GM12864 (cell line): ENCODE data around the gene TK2.

ENCODE experiments used
- DNase-seq: peaks from one replicate; pipeline ENCODE4 v3.0.0-alpha.2; 2011; ENCODE audit warnings: low read depth
- H3K4me3 ChIP-seq: 2 replicates; pipeline ENCODE4 v1.5.1; 2011; ENCODE audit warnings: mild to moderate bottlenecking, low read depth, low read length, control low read depth
- CTCF ChIP-seq: IDR thresholded peaks from 2 replicates; pipeline ENCODE4 v1.5.1; 2011; ENCODE audit warnings: low read depth, mild to moderate bottlenecking, moderate library complexity, low read length, control low read depth, inconsistent platforms; ENCODE audit errors: missing control alignments

The TK2 gene

GRCh38 chr16:66537236-66537635 is 12.7 kb downstream of the TK2 start:
- H3K4me3 ChIP-seq, result no peak overlapping the region
- TF ChIP-seq CTCF, result no peak
- DNase-seq, result no peak

- H3K4me3 ChIP-seq, result no peak overlapping the region
- no peak for TF ChIP-seq CTCF
- no peak for DNase-seq
Measured at GRCh38 chr16:66536525-66536924, 13.4 kb downstream of the TK2 start.

- DNase-seq, result no peak
- no peak overlapping the region for H3K4me3 ChIP-seq
- TF ChIP-seq CTCF, result no peak
Measured at GRCh38 chr16:66534376-66534799, 15.5 kb downstream of the TK2 start.

DNA sequence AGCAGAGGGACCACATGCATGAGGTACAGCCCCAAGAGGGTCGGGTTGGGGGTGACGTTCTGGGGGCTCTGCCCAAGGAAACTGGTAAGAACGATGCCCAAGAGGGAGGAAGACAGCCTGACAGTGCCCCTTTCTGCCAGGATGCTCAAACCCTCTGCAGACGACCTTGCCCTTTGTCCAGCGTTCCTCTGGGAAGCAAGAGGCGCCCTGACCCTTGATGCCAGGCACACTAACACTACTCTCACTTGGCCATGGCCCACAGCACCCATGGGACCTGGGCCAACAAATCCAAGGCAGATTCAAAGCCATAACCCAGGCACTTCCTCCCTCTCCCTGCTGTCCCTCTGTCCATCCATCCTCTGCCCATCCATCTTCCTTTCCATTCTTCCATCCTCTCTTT is 20.4 kb downstream of the TK2 start:
- no peak for TF ChIP-seq CTCF
- no peak for DNase-seq
- no peak overlapping the region for H3K4me3 ChIP-seq

- no peak for TF ChIP-seq CTCF
Measured at GRCh38 chr16:66528294-66528693, 21.6 kb downstream of the TK2 start.

GRCh38 chr16:66525396-66526180 is 24.3 kb downstream of the TK2 start:
- TF ChIP-seq CTCF, result no peak
- H3K4me3 ChIP-seq, result no peak overlapping the region
- no peak for DNase-seq

More at GRCh38 chr16:66528294-66528693, 21.6 kb downstream of the TK2 start:
- no peak for DNase-seq
- no peak overlapping the region for H3K4me3 ChIP-seq
